Nephron (organoid): Measurements from ENCODE around the gene EPB41L4B.

Experiments
- H3K27ac Mint-ChIP-seq, 3 experiments: 2 replicates each; pipeline ENCODE4 v1.8.0; 2020; ENCODE audit warnings: mixed read lengths in 3 of 3, mild to moderate bottlenecking in 2 of 3, moderate library complexity in 1 of 3
- H3K27me3 Mint-ChIP-seq: 2 replicates; pipeline ENCODE4 v1.8.0; 2021; ENCODE audit warnings: low read depth, mild to moderate bottlenecking, moderate library complexity, mixed read lengths
- H3K36me3 Mint-ChIP-seq: 2 replicates; pipeline ENCODE4 v1.8.0; 2020; ENCODE audit warnings: low read depth, mixed read lengths
- H3K4me1 Mint-ChIP-seq: 2 replicates; pipeline ENCODE4 v1.8.0; 2020; ENCODE audit warnings: mixed read lengths
- H3K4me3 Mint-ChIP-seq, 3 experiments: 2 replicates each; pipeline ENCODE4 v1.8.0; 2020; ENCODE audit warnings: mild to moderate bottlenecking in 3 of 3, mixed read lengths in 3 of 3, moderate library complexity in 2 of 3
- H3K9me3 Mint-ChIP-seq: 2 replicates; pipeline ENCODE4 v1.8.0; 2020; ENCODE audit warnings: mixed read lengths
- CTCF ChIP-seq, 3 experiments: fragments of 200-600 bp; sonication (generic); IDR thresholded peaks; one replicate each; pipeline ENCODE4 v1.5.0; 2021; ENCODE audit warnings: antibody characterized with exemption in 3 of 3; ENCODE audit not compliant: unreplicated experiment in 3 of 3

EPB41L4B gene

GRCh38 chr9:109307380-109308240 lies 13.2 kb downstream of the EPB41L4B start:
- Mint-ChIP-seq H3K9me3 (no peaks in the 10 kb centered on the region), H3K36me3 (no peaks in the 10 kb centered on the region), H3K27me3 (peaks cover 10% of the 10 kb centered on the region), H3K4me1 (peaks cover 35% of the 10 kb centered on the region), H3K4me3 (no peak overlapping the region), H3K27ac (peak overlapping the region; percentile 45 to 88 (median 46))
- TF ChIP-seq CTCF (IDR thresholded peaks at IDR 0.05; ENCODE audit: unreplicated experiment in 3 of 3): no peak

- peaks cover 15% of the 10 kb centered on the region for H3K27me3 Mint-ChIP-seq
- no peaks in the 10 kb centered on the region for H3K36me3 Mint-ChIP-seq
- no peaks in the 10 kb centered on the region for H3K9me3 Mint-ChIP-seq
- H3K4me1 Mint-ChIP-seq: peaks cover 22% of the 10 kb centered on the region
- no peak overlapping the region for H3K4me3 Mint-ChIP-seq
- peak overlapping the region in 1 of 3 experiments; percentile 69 for H3K27ac Mint-ChIP-seq
- no peak for TF ChIP-seq CTCF (IDR thresholded peaks at IDR 0.05; ENCODE audit: unreplicated experiment in 3 of 3)
These were observed 15.1 kb downstream of the EPB41L4B start for GRCh38 chr9:109305801-109306200.

- Mint-ChIP-seq H3K4me1 (peaks cover 9% of the 10 kb centered on the region), H3K27me3 (peaks cover 8% of the 10 kb centered on the region), H3K27ac (no peak overlapping the region)
These were observed 16.5 kb downstream of the EPB41L4B start for GRCh38 chr9:109304347-109304746.

GRCh38 chr9:109303900-109304299 lies 17.0 kb downstream of the EPB41L4B start:
- no peaks in the 10 kb centered on the region for H3K36me3 Mint-ChIP-seq
- H3K27ac Mint-ChIP-seq: no peak overlapping the region
- H3K4me3 Mint-ChIP-seq: no peak overlapping the region
- H3K4me1 Mint-ChIP-seq: peaks cover 6% of the 10 kb centered on the region
- no peaks in the 10 kb centered on the region for H3K9me3 Mint-ChIP-seq
- TF ChIP-seq CTCF (IDR thresholded peaks at IDR 0.05; ENCODE audit: unreplicated experiment in 3 of 3): no peak
- peaks cover 5% of the 10 kb centered on the region for H3K27me3 Mint-ChIP-seq

More at GRCh38 chr9:109304347-109304746, 16.5 kb downstream of the EPB41L4B start:
- TF ChIP-seq CTCF (IDR thresholded peaks at IDR 0.05; ENCODE audit: unreplicated experiment in 3 of 3): no peak
- Mint-ChIP-seq H3K36me3 (no peaks in the 10 kb centered on the region), H3K4me3 (no peak overlapping the region), H3K9me3 (no peaks in the 10 kb centered on the region)

- H3K27me3 Mint-ChIP-seq: peaks cover 5% of the 10 kb centered on the region
- TF ChIP-seq CTCF (IDR thresholded peaks at IDR 0.05; ENCODE audit: unreplicated experiment in 3 of 3): no peak
- no peak overlapping the region for H3K4me3 Mint-ChIP-seq
- H3K4me1 Mint-ChIP-seq: peaks cover 6% of the 10 kb centered on the region
- H3K9me3 Mint-ChIP-seq: no peaks in the 10 kb centered on the region
- H3K27ac Mint-ChIP-seq: no peak overlapping the region
- H3K36me3 Mint-ChIP-seq: no peaks in the 10 kb centered on the region
These were observed 18.3 kb downstream of the EPB41L4B start for GRCh38 chr9:109302606-109303005.

GRCh38 chr9:109301012-109301411 lies 19.8 kb downstream of the EPB41L4B start:
- H3K36me3 Mint-ChIP-seq: no peaks in the 10 kb centered on the region
- TF ChIP-seq CTCF (IDR thresholded peaks at IDR 0.05; ENCODE audit: unreplicated experiment in 3 of 3): no peak
- H3K27me3 Mint-ChIP-seq: peaks cover 5% of the 10 kb centered on the region
- H3K4me3 Mint-ChIP-seq: no peak overlapping the region
- H3K4me1 Mint-ChIP-seq: peaks cover 2% of the 10 kb centered on the region
- no peaks in the 10 kb centered on the region for H3K9me3 Mint-ChIP-seq
- no peak overlapping the region for H3K27ac Mint-ChIP-seq
